Spinal cord (tissue), 10 donors: ENCODE measurements around the gene KLC4. TPM values are rescaled to one million over a fixed set of nuclear protein-coding genes. Genes with fewer than 3 reads are reported as not detected.

Source experiments
- DNase-seq, 6 donors: peaks; one replicate each; pipeline versions ENCODE4 v3.0.0 to v3.0.0-alpha.2; 2013 to 2015; ENCODE audit warnings: low spot score in 6 of 6, low read depth in 4 of 6
- H3K27ac ChIP-seq: one replicate; pipeline ENCODE4 v1.5.1; 2013; ENCODE audit warnings: low read depth, low read length, control low read depth
- H3K27me3 ChIP-seq: one replicate; pipeline ENCODE4 v1.6.1; 2013; ENCODE audit warnings: low read length; ENCODE audit not compliant: control insufficient read depth, insufficient read depth
- H3K36me3 ChIP-seq: one replicate; pipeline ENCODE4 v1.6.1; 2013; ENCODE audit warnings: low read length; ENCODE audit not compliant: control insufficient read depth, insufficient read depth
- H3K4me1 ChIP-seq: one replicate; pipeline ENCODE4 v1.6.1; 2013; ENCODE audit warnings: low read length; ENCODE audit not compliant: control insufficient read depth, insufficient read depth
- H3K4me3 ChIP-seq: one replicate; pipeline ENCODE4 v1.5.1; 2013; ENCODE audit warnings: low read depth, low read length, control low read depth
- H3K9me3 ChIP-seq: one replicate; pipeline ENCODE4 v1.6.1; 2013; ENCODE audit warnings: low read length; ENCODE audit not compliant: control insufficient read depth, insufficient read depth
- WGBS: methylation state at CpG from one replicate; pipeline ENCODE4 v1.1.5; 2013; ENCODE audit warnings: missing lambda C conversion rate; ENCODE audit not compliant: insufficient coverage; 5-methylcytosine and 5-hydroxymethylcytosine counted together
- polyA plus RNA-seq, 2 donors: library from polyadenylated mRNA; unstranded; fragments of 120-200 nt; gene quantifications; one replicate each; pipeline ENCODE4 v1.2.1, GENCODE V29; 2013; ENCODE audit not compliant: insufficient read length in 2 of 2
- total RNA-seq, 2 donors: library from RNA; depleted of rRNA in 1 of 2; stranded (reverse); fragments of 120-200 nt in 1 of 2; fragments of >200 nt in 1 of 2; gene quantifications; one replicate each; pipeline versions ENCODE4 v1.2.3 to v1.2.4, GENCODE V29; 2013 to 2014
- donor health status: healthy.

The KLC4 gene
- total and polyA plus RNA-seq, 4 donors: 23.4 to 77.4 (median 46.3) TPM

GRCh38 chr6:43047998-43048397 lies 11.4 kb upstream of the KLC4 start:
- no peak for DNase-seq
- peaks cover 86% of the 10 kb centered on the region for H3K36me3 ChIP-seq
- no peak overlapping the region for H3K27ac ChIP-seq
- H3K4me1 ChIP-seq: peaks cover 17% of the 10 kb centered on the region
- H3K27me3 ChIP-seq: no peaks in the 10 kb centered on the region
- H3K4me3 ChIP-seq: no peak overlapping the region
- H3K9me3 ChIP-seq: no peaks in the 10 kb centered on the region
- 89% methylated on average over 7 of the region's 7 CpGs for WGBS

- H3K4me1 ChIP-seq: peaks cover 35% of the 10 kb centered on the region
- no peaks in the 10 kb centered on the region for H3K27me3 ChIP-seq
- H3K36me3 ChIP-seq: peaks cover 69% of the 10 kb centered on the region
- no peak overlapping the region for H3K4me3 ChIP-seq
- no peak overlapping the region for H3K27ac ChIP-seq
- no peaks in the 10 kb centered on the region for H3K9me3 ChIP-seq
- DNase-seq: no peak
- WGBS: 97% methylated on average over 16 of the region's 17 CpGs
Measured at GRCh38 chr6:43050981-43051380, 8.4 kb upstream of the KLC4 start.

GRCh38 chr6:43052225-43052841 lies 7.1 kb upstream of the KLC4 start:
- peaks cover 65% of the 10 kb centered on the region for H3K36me3 ChIP-seq
- WGBS: 88% methylated on average over 19 of the region's 19 CpGs
- no peaks in the 10 kb centered on the region for H3K27me3 ChIP-seq
- no peak overlapping the region for H3K4me3 ChIP-seq
- H3K27ac ChIP-seq: peak overlapping the region; percentile 91
- peaks cover 35% of the 10 kb centered on the region for H3K4me1 ChIP-seq
- H3K9me3 ChIP-seq: no peaks in the 10 kb centered on the region
- no peak for DNase-seq

- Histone ChIP-seq H3K4me1 (peaks cover 35% of the 10 kb centered on the region), H3K27ac (peak overlapping the region; percentile 91), H3K36me3 (peaks cover 62% of the 10 kb centered on the region), H3K27me3 (no peaks in the 10 kb centered on the region), H3K4me3 (peak overlapping the region; percentile 80), H3K9me3 (no peaks in the 10 kb centered on the region)
- peak in 1 of 6 donors; percentile 40 for DNase-seq
- WGBS: 18% methylated on average over 22 of the region's 22 CpGs
Measured at GRCh38 chr6:43052842-43053544, 6.4 kb upstream of the KLC4 start.

GRCh38 chr6:43053545-43054205 lies 5.8 kb upstream of the KLC4 start, which contains the start of gene CUL7:
Gene CUL7 (minus strand): TSS chr6:43053851. CDS start chr6:43052788, 1,063 bp downstream.
- under 1% methylated on average over 38 of the region's 45 CpGs for WGBS
- Histone ChIP-seq H3K36me3 (peaks cover 55% of the 10 kb centered on the region), H3K4me3 (peak within 1 kb of the TSS; percentile 80), H3K4me1 (peaks cover 35% of the 10 kb centered on the region), H3K27ac (peak within 1 kb of the TSS; percentile 91), H3K9me3 (no peaks in the 10 kb centered on the region), H3K27me3 (no peaks in the 10 kb centered on the region)
- DNase-seq: peak; percentile 67 to 97 (median 76)

GRCh38 chr6:43054206-43054943 lies 5.1 kb upstream of the KLC4 start:
- H3K27me3 ChIP-seq: no peaks in the 10 kb centered on the region
- H3K36me3 ChIP-seq: peaks cover 53% of the 10 kb centered on the region
- peak overlapping the region; percentile 91 for H3K27ac ChIP-seq
- H3K9me3 ChIP-seq: no peaks in the 10 kb centered on the region
- H3K4me1 ChIP-seq: peaks cover 35% of the 10 kb centered on the region
- 52% methylated on average over 14 of the region's 17 CpGs for WGBS
- H3K4me3 ChIP-seq: peak overlapping the region; percentile 80
- DNase-seq: no peak

- WGBS: 91% methylated on average over 7 of the region's 8 CpGs
- no peaks in the 10 kb centered on the region for H3K9me3 ChIP-seq
- no peak overlapping the region for H3K4me3 ChIP-seq
- H3K4me1 ChIP-seq: peaks cover 38% of the 10 kb centered on the region
- peaks cover 37% of the 10 kb centered on the region for H3K36me3 ChIP-seq
- DNase-seq: no peak
- no peaks in the 10 kb centered on the region for H3K27me3 ChIP-seq
- no peak overlapping the region for H3K27ac ChIP-seq
Measured at GRCh38 chr6:43055966-43056365, 3.5 kb upstream of the KLC4 start.

- Histone ChIP-seq H3K4me1 (peaks cover 24% of the 10 kb centered on the region), H3K9me3 (no peaks in the 10 kb centered on the region), H3K36me3 (peaks cover 48% of the 10 kb centered on the region), H3K4me3 (peak overlapping the region; percentile 99), H3K27ac (no peak overlapping the region), H3K27me3 (no peaks in the 10 kb centered on the region)
- DNase-seq: no peak
- WGBS: no CpG with 5 or more reads among the region's 1 CpG
Measured at GRCh38 chr6:43058531-43058930, 900 bp upstream of the KLC4 start.

- Histone ChIP-seq H3K36me3 (peaks cover 61% of the 10 kb centered on the region), H3K4me3 (peak overlapping the region; percentile 99), H3K27ac (peak overlapping the region; percentile 89), H3K27me3 (no peaks in the 10 kb centered on the region), H3K4me1 (peaks cover 12% of the 10 kb centered on the region), H3K9me3 (no peaks in the 10 kb centered on the region)
- no peak for DNase-seq
- 10% methylated on average over 12 of the region's 15 CpGs for WGBS
Measured at GRCh38 chr6:43060034-43060754, 763 bp downstream of the KLC4 start.
